Psoas muscle (tissue), 8 donors: ENCODE results near the gene HERC5. TPM values are rescaled to one million over a fixed set of nuclear protein-coding genes. Genes with fewer than 3 reads are reported as not detected.

Experiments used
- ATAC-seq, 4 donors: fragments of 200-7000 bp; cut with Tn5 transposase; one replicate each; pipeline ENCODE4 v1.9.1; 2020; ENCODE audit warnings: moderate library complexity in 3 of 4, mild to moderate bottlenecking in 2 of 4
- DNase-seq, 2 donors: peaks; one replicate each; pipeline ENCODE4 v3.0.0-alpha.2; 2020
- H3K27ac ChIP-seq: fragments of 200-600 bp; one replicate; pipeline ENCODE4 v1.8.0; 2022
- H3K27me3 ChIP-seq, 3 donors: fragments of 200-600 bp in 1 of 3; one replicate each; pipeline versions ENCODE4 v1.6.1 to v1.8.0; 2013 to 2022; ENCODE audit warnings: low read length in 2 of 3, mild to moderate bottlenecking in 2 of 3, moderate library complexity in 1 of 3; ENCODE audit not compliant: insufficient read depth in 3 of 3
- H3K36me3 ChIP-seq, 2 donors: fragments of 200-600 bp in 1 of 2; one replicate each; pipeline versions ENCODE4 v1.6.1 to v1.8.0; 2013 to 2022; ENCODE audit warnings: low read depth in 1 of 2, mild to moderate bottlenecking in 1 of 2, moderate library complexity in 1 of 2; ENCODE audit not compliant: insufficient read depth in 1 of 2
- H3K4me1 ChIP-seq: fragments of 200-600 bp; one replicate; pipeline ENCODE4 v1.8.0; 2022
- H3K4me3 ChIP-seq: fragments of 200-600 bp; one replicate; pipeline ENCODE4 v1.8.0; 2022; ENCODE audit warnings: mild to moderate bottlenecking
- H3K9me3 ChIP-seq: fragments of 200-600 bp; one replicate; pipeline ENCODE4 v1.8.0; 2022
- CTCF ChIP-seq: fragments of 200-600 bp; IDR thresholded peaks from one replicate; pipeline ENCODE4 v1.8.0; 2022; ENCODE audit warnings: antibody characterized with exemption
- WGBS, 3 donors: extraction: QIAGEN DNeasy Blood & Tissue Kit; methylation state at CpG; one replicate each; pipeline versions ENCODE4 v1.1.6 to v1.1.7; 2013; 5-methylcytosine and 5-hydroxymethylcytosine counted together
- intact Hi-C, 2 donors: fragments of 100-400 bp; cut with DNase I; formaldehyde crosslinking; loops; one replicate each; pipeline versions ENCODE4 v1.11.0 to v1.14.2; 2022
- polyA plus RNA-seq, 3 donors: library from polyadenylated mRNA; stranded (reverse); fragments of 200-250 nt; gene quantifications; one replicate each; pipeline ENCODE4 v1.2.3, GENCODE V29; 2013
- total RNA-seq, 4 donors: library from RNA; stranded (reverse); fragmentation: NEBNext Ultra II Directional in 2 of 4; extraction: Animal tissue kit (Norgen Biotek cat#: 25700) in 2 of 4; gene quantifications; one replicate each; pipeline versions ENCODE4 v1.2.1 to v1.2.4, GENCODE V29; 2021 to 2023
- donor health status: healthy with polysubstance abuse.
- donor health status: DM: no; HTN: no; CAD: no; lungs with moderate emphysema.
- donor health status: Bipolar disorder and iron deficiency.
- donor health status: healthy.
- donor health status: DM: yes; HTN: yes; CAD: no.
- donor health status: DM: no; HTN: no; CAD: no.
- donor health status: DM: no; HTN: no; CAD: no.
- donor health status: DM: yes; HTN: yes; CAD: no.

Gene HERC5
- total and polyA plus RNA-seq, 7 donors = 0.42 to 2.8 (median 0.79) TPM

- no peak overlapping the region for H3K27ac ChIP-seq
- H3K4me1 ChIP-seq = no peaks in the 10 kb centered on the region
- H3K9me3 ChIP-seq = no peaks in the 10 kb centered on the region
- no peak overlapping the region for H3K4me3 ChIP-seq
- ATAC-seq = no peak
- H3K36me3 ChIP-seq = no peaks in the 10 kb centered on the region
- intact Hi-C loops = no loop called here
- TF ChIP-seq CTCF = no peak
- DNase-seq = no peak
- 91 to 96% (median 94%) methylated on average over 2 of the region's 2 CpGs for WGBS, 3 donors
- H3K27me3 ChIP-seq = no peaks in the 10 kb centered on the region
Observed at GRCh38 chr4:88503344-88503743, 46.4 kb downstream of the HERC5 start.

GRCh38 chr4:88511236-88511635, 54.3 kb downstream of the HERC5 start:
- 81 to 87% (median 82%) methylated on average over 3 of the region's 3 CpGs for WGBS, 3 donors
- H3K27me3 ChIP-seq = peaks cover 0 to 2% (median 0%) of the 10 kb centered on the region in 3 donors
- intact Hi-C loops = loop anchor here (5.0 to 10.0 kb wide), 3 partner anchors 474 to 656 kb away; no protein-coding TSS in a partner anchor

GRCh38 chr4:88514557-88515511, 57.9 kb downstream of the HERC5 start:
- Histone ChIP-seq H3K4me3 (no peak overlapping the region), H3K36me3 (peaks cover 0 to 6% of the 10 kb centered on the region in 2 donors), H3K9me3 (no peaks in the 10 kb centered on the region), H3K4me1 (no peaks in the 10 kb centered on the region), H3K27me3 (peaks cover 0 to 2% (median 0%) of the 10 kb centered on the region in 3 donors), H3K27ac (no peak overlapping the region)
- 83 to 86% (median 86%) methylated on average over 8 of the region's 8 CpGs for WGBS, 3 donors
- DNase-seq (no peak), ATAC-seq (no peak)
- TF ChIP-seq CTCF = no peak
- intact Hi-C loops = loop anchor here (2.0 to 10.0 kb wide), 5 partner anchors 296 to 663 kb away; no protein-coding TSS in a partner anchor

More at GRCh38 chr4:88511236-88511635, 54.3 kb downstream of the HERC5 start:
- DNase-seq (no peak), ATAC-seq (no peak)
- Histone ChIP-seq H3K9me3 (no peaks in the 10 kb centered on the region), H3K4me1 (no peaks in the 10 kb centered on the region), H3K36me3 (no peaks in the 10 kb centered on the region), H3K27ac (no peak overlapping the region), H3K4me3 (no peak overlapping the region)
- TF ChIP-seq CTCF = no peak

- DNase-seq = no peak
- H3K9me3 ChIP-seq = no peaks in the 10 kb centered on the region
- no peak overlapping the region for H3K27ac ChIP-seq
- intact Hi-C loops = loop anchor here (5.0 to 10.0 kb wide), 3 partner anchors 482 to 664 kb away; no protein-coding TSS in a partner anchor
- peaks cover 0 to 25% of the 10 kb centered on the region in 2 donors for H3K36me3 ChIP-seq
- H3K27me3 ChIP-seq = no peaks in the 10 kb centered on the region
- H3K4me3 ChIP-seq = no peak overlapping the region
- no peak for TF ChIP-seq CTCF
- 82 to 92% (median 90%) methylated on average over 3 of the region's 3 CpGs for WGBS, 3 donors
- H3K4me1 ChIP-seq = no peaks in the 10 kb centered on the region
- ATAC-seq = no peak
Observed at GRCh38 chr4:88516746-88517145, 59.8 kb downstream of the HERC5 start.
